Choroid plexus epithelial cell (primary cell): ENCODE measurements around the gene CHID1.

Experiments
- DNase-seq: peaks from one replicate; pipeline ENCODE4 v3.0.0-alpha.2; 2010; ENCODE audit warnings: low read depth
- H3K4me3 ChIP-seq: 2 replicates; pipeline ENCODE4 v1.5.1; 2011; ENCODE audit warnings: low read depth, mild to moderate bottlenecking, control low read depth, low read length, moderate library complexity
- TF ChIP-seq, protein P1 (sequence below): conservative IDR thresholded peaks from 2 replicates; pipeline ENCODE4 v1.5.1; 2011; ENCODE audit warnings: low read depth, mild to moderate bottlenecking, control low read depth, inconsistent platforms, low read length, moderate library complexity

The CHID1 gene

DNA sequence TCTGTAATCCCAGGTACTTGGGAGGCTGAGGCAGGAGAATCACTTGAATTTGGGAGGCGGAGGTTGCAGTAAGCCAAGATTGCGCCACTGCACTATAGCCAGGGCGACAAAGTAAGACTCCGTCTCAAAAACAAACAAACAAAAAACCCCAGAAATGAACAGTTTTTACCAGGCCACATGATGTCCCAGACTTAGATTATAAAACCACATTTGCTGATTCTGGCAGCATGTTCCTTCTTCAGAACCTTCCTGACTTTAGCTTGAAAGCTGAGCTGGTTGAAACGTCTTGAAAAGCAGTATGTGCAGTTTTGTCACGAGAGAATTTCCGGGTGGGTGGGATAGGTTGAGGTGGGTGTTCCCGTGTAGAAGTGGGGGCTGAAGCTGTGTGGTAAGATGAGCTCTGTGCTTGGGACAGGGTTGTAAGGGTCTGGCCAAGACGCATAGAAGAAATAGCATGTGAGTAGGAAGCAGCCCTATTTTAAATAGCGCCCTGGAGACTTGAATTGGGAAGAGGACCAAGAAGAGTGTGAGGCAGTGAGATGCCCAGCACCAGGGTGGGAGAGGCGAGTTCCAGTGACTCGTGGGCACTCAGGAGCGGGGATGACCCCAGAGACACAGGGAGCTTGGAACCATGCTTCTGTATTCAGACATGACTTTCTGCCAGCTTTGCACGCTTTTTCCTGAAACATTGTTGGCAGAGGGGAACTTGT lies 22.7 kb upstream of the CHID1 start:
- DNase-seq: peak; percentile 75
- H3K4me3 ChIP-seq: no peak overlapping the region
- TF ChIP-seq, protein P1, sequence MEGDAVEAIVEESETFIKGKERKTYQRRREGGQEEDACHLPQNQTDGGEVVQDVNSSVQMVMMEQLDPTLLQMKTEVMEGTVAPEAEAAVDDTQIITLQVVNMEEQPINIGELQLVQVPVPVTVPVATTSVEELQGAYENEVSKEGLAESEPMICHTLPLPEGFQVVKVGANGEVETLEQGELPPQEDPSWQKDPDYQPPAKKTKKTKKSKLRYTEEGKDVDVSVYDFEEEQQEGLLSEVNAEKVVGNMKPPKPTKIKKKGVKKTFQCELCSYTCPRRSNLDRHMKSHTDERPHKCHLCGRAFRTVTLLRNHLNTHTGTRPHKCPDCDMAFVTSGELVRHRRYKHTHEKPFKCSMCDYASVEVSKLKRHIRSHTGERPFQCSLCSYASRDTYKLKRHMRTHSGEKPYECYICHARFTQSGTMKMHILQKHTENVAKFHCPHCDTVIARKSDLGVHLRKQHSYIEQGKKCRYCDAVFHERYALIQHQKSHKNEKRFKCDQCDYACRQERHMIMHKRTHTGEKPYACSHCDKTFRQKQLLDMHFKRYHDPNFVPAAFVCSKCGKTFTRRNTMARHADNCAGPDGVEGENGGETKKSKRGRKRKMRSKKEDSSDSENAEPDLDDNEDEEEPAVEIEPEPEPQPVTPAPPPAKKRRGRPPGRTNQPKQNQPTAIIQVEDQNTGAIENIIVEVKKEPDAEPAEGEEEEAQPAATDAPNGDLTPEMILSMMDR: no peak

GRCh38 chr11:932435-932834 lies 21.8 kb upstream of the CHID1 start:
- TF ChIP-seq, protein P1: no peak
- no peak overlapping the region for H3K4me3 ChIP-seq
- DNase-seq: peak; percentile 39

- DNase-seq: peak; percentile 40
These were observed 20.8 kb upstream of the CHID1 start for GRCh38 chr11:931385-931784.

DNA sequence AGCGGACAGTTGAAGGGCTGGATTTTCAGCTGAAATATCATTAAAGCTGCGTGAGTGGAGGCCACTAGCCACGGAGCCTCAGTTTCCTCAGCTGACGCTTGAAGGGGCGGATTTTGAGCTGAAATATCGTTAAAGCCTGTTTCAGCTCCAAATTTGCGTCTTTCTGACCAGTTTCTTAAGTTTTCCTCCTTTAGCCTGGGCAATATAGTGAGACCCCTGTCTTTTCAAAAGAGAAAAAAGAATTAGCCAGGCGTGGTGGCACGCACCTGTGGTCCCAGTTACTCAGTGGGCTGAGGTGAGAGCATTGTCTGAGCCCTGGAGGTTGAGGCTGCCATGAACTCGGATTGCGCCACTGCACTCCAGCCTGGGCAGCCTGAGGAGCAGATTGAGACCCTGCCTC lies 18.8 kb upstream of the CHID1 start:
- TF ChIP-seq, protein P1: no peak
- H3K4me3 ChIP-seq: no peak overlapping the region
- DNase-seq: no peak

More at GRCh38 chr11:931385-931784, 20.8 kb upstream of the CHID1 start:
- H3K4me3 ChIP-seq: no peak overlapping the region
- TF ChIP-seq, protein P1: no peak

DNA sequence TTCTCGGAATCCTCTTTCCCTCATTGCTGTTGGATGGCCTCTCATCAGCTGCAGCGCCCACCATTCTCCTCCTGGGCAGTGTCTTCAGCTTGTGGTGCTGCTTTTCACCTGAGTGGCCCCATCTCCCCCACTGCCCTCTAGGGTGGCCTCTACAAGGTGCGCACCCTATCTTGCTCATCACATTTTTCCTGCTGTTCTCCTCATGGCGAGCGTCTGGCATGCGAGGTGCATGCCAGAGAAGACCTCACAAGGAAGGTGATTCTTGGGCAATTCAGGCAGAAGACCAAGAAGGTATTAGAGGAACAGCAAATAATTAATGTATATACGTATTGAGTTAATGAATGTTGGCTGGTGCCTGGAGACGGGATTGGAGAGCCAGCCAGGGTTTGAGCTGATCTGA lies 18.2 kb upstream of the CHID1 start:
- H3K4me3 ChIP-seq: no peak overlapping the region
- no peak for DNase-seq
- TF ChIP-seq, protein P1: no peak

DNA sequence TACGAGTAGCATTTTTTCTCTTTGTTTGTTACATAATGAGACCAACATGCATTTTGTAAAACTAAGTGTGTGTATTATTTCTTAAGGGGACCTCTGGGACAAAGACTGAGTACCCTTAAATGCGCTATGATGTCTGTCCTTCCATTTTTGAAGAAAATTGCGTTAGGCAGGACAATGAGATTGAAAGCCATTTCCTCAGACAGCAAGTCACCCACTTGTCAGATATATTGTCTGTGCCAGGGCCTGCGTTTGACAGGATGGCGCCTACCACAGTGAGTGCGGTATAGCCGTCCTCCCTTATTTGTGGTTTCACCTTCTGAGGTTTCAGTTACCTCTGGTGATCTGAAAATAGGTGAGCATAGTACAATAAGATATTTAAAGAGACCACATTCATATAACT lies 17.3 kb upstream of the CHID1 start:
- TF ChIP-seq, protein P1: no peak
- no peak overlapping the region for H3K4me3 ChIP-seq
- no peak for DNase-seq

DNA sequence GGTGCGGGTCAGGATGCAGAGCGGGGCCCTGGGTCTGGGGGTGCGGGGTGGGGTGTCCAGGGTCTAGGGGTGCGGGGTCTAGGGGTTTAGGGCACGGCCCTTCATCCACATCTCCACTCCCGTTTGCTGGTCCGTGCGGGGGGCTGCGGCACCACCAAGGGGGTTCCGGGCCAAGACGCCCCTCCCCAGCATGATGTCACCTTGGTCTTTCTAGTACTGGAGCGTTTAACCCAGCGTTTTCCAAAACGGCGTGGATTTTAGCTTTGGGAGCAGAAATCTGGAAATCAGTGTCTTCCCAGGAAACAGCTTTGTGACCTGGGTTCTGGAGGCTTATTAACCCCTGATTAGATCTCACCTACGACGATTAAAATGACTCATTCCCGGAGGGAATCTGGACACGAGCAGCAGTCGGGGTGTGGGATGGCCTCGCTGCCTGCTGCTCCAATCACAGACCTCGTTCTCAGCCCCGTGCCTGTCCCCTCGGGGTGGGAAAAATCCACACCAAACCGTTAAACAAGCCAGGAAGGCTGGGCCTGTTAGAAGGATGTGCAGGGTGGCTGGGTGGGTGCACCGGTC lies 15.8 kb upstream of the CHID1 start:
- peak; percentile 63 for DNase-seq
- peak overlapping the region; percentile 80 for H3K4me3 ChIP-seq
- TF ChIP-seq, protein P1: no peak
